Measurements from ENCODE around the gene RDH8. TPM values are rescaled to one million over a fixed set of nuclear protein-coding genes. Genes with fewer than 3 reads are reported as not detected.

The RDH8 gene
- total and polyA plus RNA-seq, 2 of the 8 experiments (the other 6 are each of a cell fraction or from before 2014, with no cell fraction given) = 0.38 TPM; not detected in 1

GRCh38 chr19:9981406-9982260 is 31.6 kb upstream of the RDH8 start (continued):
- no peak for TF ChIP-seq RXRA (IDR thresholded peaks at IDR 0.05; ENCODE audit: insufficient read depth, low read depth, low read length)
- no peak for TF ChIP-seq GTF2F1 (IDR thresholded peaks at IDR 0.05; ENCODE audit: borderline replicate concordance, low read depth, low read length)
- TF ChIP-seq NRF1 (IDR thresholded peaks at IDR 0.05; ENCODE audit: low read depth, low read length) = no peak
- no peak for TF ChIP-seq KDM5A (IDR thresholded peaks at IDR 0.05; ENCODE audit: low read length)

Measured in H1 (cell line).